CD4-positive, alpha-beta T cell (primary cell): ENCODE measurements around the gene PAK3. TPM values are rescaled to one million over a fixed set of nuclear protein-coding genes. Genes with fewer than 3 reads are reported as not detected.

ENCODE experiments used
- ATAC-seq: fragments of 200-7000 bp; cut with Tn5 transposase; one replicate; pipeline ENCODE4 v1.10.0; 2022; ENCODE audit warnings: mild to moderate bottlenecking; ENCODE audit not compliant: poor library complexity
- CTCF ChIA-PET: fragments of 350-600 bp; sonication (Branson Sonifier 250); formaldehyde crosslinking; loops from one replicate; lab custom pipeline; 2021; ENCODE audit warnings: antibody characterized with exemption, inconsistent platforms; lab: Charles Lee
- POLR2A ChIA-PET: fragments of 350-600 bp; sonication (Branson Sonifier 250); formaldehyde crosslinking; loops from one replicate; lab custom pipeline; 2021; ENCODE audit warnings: antibody characterized with exemption, inconsistent platforms; lab: Charles Lee
- DNase-seq, 14 experiments: peaks; one replicate each; pipeline ENCODE4 v3.0.0-alpha.2; 2013 to 2020; ENCODE audit warnings: mixed read lengths in 2 of 14
- H3K27ac ChIP-seq, 2 donors: one replicate each; pipeline versions ENCODE4 v1.5.1 to v1.7.0; 2013; ENCODE audit warnings: low read length in 2 of 2, low read depth in 1 of 2, mild to moderate bottlenecking in 1 of 2
- H3K27me3 ChIP-seq, 2 experiments: 1 replicate in 1 of 2; 2 replicates in 1 of 2; pipeline versions ENCODE4 v1.6.1 to v1.7.0; 2013; ENCODE audit warnings: low read length in 2 of 2, control low read depth in 1 of 2, mild to moderate bottlenecking in 1 of 2, moderate library complexity in 1 of 2; ENCODE audit not compliant: insufficient read depth in 2 of 2, control insufficient read depth in 1 of 2
- H3K36me3 ChIP-seq: one replicate; pipeline ENCODE4 v1.6.1; 2013; ENCODE audit warnings: low read length, control low read depth; ENCODE audit not compliant: insufficient read depth
- H3K4me1 ChIP-seq: one replicate; pipeline ENCODE4 v1.6.1; 2013; ENCODE audit warnings: low read length, control low read depth; ENCODE audit not compliant: insufficient read depth
- H3K4me3 ChIP-seq: one replicate; pipeline ENCODE4 v1.5.1; 2013; ENCODE audit warnings: mild to moderate bottlenecking, low read length, moderate library complexity
- H3K9me3 ChIP-seq, 2 experiments: 1 replicate in 1 of 2; 2 replicates in 1 of 2; pipeline versions ENCODE4 v1.6.1 to v1.7.0; 2013; ENCODE audit warnings: low read length in 2 of 2, mild to moderate bottlenecking in 2 of 2, control low read depth in 1 of 2, moderate library complexity in 1 of 2; ENCODE audit not compliant: control insufficient read depth in 1 of 2, insufficient read depth in 1 of 2
- H3K27ac Mint-ChIP-seq: one replicate; pipeline ENCODE4 v1.8.0; 2020; ENCODE audit warnings: mixed read lengths
- H3K27me3 Mint-ChIP-seq: one replicate; pipeline ENCODE4 v1.8.0; 2021; ENCODE audit warnings: mixed read lengths
- H3K36me3 Mint-ChIP-seq: one replicate; pipeline ENCODE4 v1.8.0; 2021; ENCODE audit warnings: low read depth, mixed read lengths
- H3K4me1 Mint-ChIP-seq: one replicate; pipeline ENCODE4 v1.8.0; 2021; ENCODE audit warnings: low read depth, mixed read lengths
- H3K4me3 Mint-ChIP-seq: one replicate; pipeline ENCODE4 v1.8.0; 2020; ENCODE audit warnings: mild to moderate bottlenecking, mixed read lengths
- H3K9me3 Mint-ChIP-seq: one replicate; pipeline ENCODE4 v1.8.0; 2020; ENCODE audit warnings: mixed read lengths
- intact Hi-C, 2 experiments: fragments of 100-400 bp; cut with DNase I in 1 of 2; cut with micrococcal nuclease in 1 of 2; formaldehyde crosslinking; loops; one replicate each; pipeline versions ENCODE4 v1.15.1 to v1.9.0; 2023 to 2025; cut with DNase I, micrococcal nuclease
- total RNA-seq, 174 experiments: library from RNA in 2 of 174; stranded (reverse) in 2 of 174; gene quantifications; one replicate each; pipeline ENCODE4 v1.2.3 and lab custom pipeline; 2021 to 2026
- TF ChIP-seq, protein P1 (sequence below): fragments of 200-600 bp; IDR thresholded peaks from one replicate; pipeline ENCODE4 v1.8.0; 2022; ENCODE audit warnings: antibody characterized with exemption, mild to moderate bottlenecking

PAK3 gene
- total RNA-seq, 2 experiments from 2014 or later: 1.5 to 1.9 TPM

DNA sequence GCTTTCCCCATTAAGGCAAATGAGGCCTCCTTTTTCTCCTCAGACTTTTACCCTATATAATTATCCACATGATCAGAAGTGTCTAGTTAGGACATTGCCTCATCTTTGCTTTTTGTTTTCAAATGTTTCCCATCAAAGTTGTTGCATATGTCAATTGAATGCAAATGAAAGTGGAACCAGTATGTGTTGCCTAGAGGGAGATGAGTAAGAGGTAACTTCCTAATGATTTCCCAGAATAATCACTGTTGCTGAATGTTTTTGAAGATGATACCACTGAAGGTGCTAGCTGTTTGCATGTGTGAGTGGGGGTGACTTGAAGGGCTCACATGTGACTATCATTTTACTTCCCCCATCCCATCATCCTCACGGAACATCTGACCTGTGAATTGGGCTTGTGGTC is 33.9 kb downstream of the PAK3 start:
- H3K9me3 Mint-ChIP-seq: no peaks in the 10 kb centered on the region
- ChIA-PET CTCF (no interaction called here), POLR2A (no interaction called here)
- no peaks in the 10 kb centered on the region for H3K4me1 Mint-ChIP-seq
- no peak overlapping the region for H3K27ac Mint-ChIP-seq
- Histone ChIP-seq H3K4me3 (no peak overlapping the region), H3K4me1 (no peaks in the 10 kb centered on the region), H3K36me3 (no peaks in the 10 kb centered on the region), H3K27ac (no peak overlapping the region), H3K27me3 (no peaks in the 10 kb centered on the region), H3K9me3 (no peaks in the 10 kb centered on the region)
- ATAC-seq (no peak), DNase-seq (no peak)
- no peak overlapping the region for H3K4me3 Mint-ChIP-seq
- H3K36me3 Mint-ChIP-seq: no peaks in the 10 kb centered on the region
- intact Hi-C loops: no loop called here
- H3K27me3 Mint-ChIP-seq: no peaks in the 10 kb centered on the region
- TF ChIP-seq, protein P1, sequence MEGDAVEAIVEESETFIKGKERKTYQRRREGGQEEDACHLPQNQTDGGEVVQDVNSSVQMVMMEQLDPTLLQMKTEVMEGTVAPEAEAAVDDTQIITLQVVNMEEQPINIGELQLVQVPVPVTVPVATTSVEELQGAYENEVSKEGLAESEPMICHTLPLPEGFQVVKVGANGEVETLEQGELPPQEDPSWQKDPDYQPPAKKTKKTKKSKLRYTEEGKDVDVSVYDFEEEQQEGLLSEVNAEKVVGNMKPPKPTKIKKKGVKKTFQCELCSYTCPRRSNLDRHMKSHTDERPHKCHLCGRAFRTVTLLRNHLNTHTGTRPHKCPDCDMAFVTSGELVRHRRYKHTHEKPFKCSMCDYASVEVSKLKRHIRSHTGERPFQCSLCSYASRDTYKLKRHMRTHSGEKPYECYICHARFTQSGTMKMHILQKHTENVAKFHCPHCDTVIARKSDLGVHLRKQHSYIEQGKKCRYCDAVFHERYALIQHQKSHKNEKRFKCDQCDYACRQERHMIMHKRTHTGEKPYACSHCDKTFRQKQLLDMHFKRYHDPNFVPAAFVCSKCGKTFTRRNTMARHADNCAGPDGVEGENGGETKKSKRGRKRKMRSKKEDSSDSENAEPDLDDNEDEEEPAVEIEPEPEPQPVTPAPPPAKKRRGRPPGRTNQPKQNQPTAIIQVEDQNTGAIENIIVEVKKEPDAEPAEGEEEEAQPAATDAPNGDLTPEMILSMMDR: no peak

DNA sequence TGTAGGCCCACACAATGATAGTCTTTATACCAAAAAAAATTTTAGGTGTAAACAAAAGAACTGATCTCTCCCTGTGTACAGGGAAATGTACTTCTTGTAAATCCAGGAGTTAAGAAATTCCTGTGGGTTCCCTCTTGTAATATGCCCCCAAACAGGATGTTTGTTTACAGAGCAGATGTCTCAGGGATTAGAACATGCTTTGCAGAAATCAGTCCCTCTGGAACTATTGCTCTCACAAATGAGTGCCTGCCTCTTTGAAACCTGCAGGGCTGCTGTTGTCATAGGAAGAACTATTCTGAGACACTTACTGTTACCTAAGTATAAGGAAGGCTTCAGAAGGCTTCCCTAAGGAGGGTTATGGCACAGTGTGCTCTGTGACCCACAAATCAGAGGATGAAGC is 35.6 kb downstream of the PAK3 start:
- Mint-ChIP-seq H3K4me1 (no peaks in the 10 kb centered on the region), H3K9me3 (no peaks in the 10 kb centered on the region), H3K27ac (no peak overlapping the region), H3K4me3 (no peak overlapping the region), H3K27me3 (no peaks in the 10 kb centered on the region), H3K36me3 (no peaks in the 10 kb centered on the region)
- ATAC-seq (no peak), DNase-seq (no peak)
- no peaks in the 10 kb centered on the region for H3K4me1 ChIP-seq
- no peak overlapping the region for H3K27ac ChIP-seq
- no peaks in the 10 kb centered on the region for H3K27me3 ChIP-seq
- CTCF ChIA-PET: no interaction called here
- no peaks in the 10 kb centered on the region for H3K9me3 ChIP-seq
- no peak overlapping the region for H3K4me3 ChIP-seq
- TF ChIP-seq, protein P1: no peak
- intact Hi-C loops: no loop called here
- POLR2A ChIA-PET: no interaction called here
- H3K36me3 ChIP-seq: no peaks in the 10 kb centered on the region

DNA sequence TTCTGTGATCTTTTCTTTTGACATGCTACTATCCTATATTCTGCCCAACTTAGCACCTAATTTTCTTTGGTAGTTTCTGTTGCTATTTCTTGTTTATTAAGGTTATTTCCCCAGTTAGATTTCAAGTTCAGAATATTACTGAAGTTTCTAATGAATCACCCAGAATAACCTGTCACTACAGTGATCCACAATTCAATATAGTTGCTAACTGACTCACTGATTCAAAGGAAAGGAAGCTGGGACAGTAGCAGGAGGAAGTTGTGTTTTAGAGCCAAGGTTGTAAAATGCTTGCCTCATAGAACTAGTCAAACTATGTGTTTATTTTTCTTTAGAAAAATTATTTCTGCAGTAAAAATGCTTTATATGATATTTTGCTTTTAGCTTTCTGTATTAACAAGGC is 37.4 kb downstream of the PAK3 start:
- Histone ChIP-seq H3K36me3 (no peaks in the 10 kb centered on the region), H3K9me3 (no peaks in the 10 kb centered on the region), H3K27me3 (no peaks in the 10 kb centered on the region), H3K4me1 (no peaks in the 10 kb centered on the region), H3K27ac (no peak overlapping the region), H3K4me3 (no peak overlapping the region)
- H3K27me3 Mint-ChIP-seq: no peaks in the 10 kb centered on the region
- no peak overlapping the region for H3K4me3 Mint-ChIP-seq
- ChIA-PET CTCF (no interaction called here), POLR2A (no interaction called here)
- H3K4me1 Mint-ChIP-seq: no peaks in the 10 kb centered on the region
- intact Hi-C loops: no loop called here
- H3K27ac Mint-ChIP-seq: no peak overlapping the region
- ATAC-seq: no peak
- no peak for DNase-seq
- TF ChIP-seq, protein P1: no peak
- no peaks in the 10 kb centered on the region for H3K9me3 Mint-ChIP-seq
- H3K36me3 Mint-ChIP-seq: no peaks in the 10 kb centered on the region
